Measurements from ENCODE around the gene SEMA6B.

Gene SEMA6B

GRCh38 chr19:4602915-4603314, 43.4 kb upstream of the SEMA6B start:
- H3K27ac ChIP-seq (ENCODE audit: poor library complexity, severe bottlenecking): no peak overlapping the region
- no peaks in the 10 kb centered on the region for H3K9me3 ChIP-seq (ENCODE audit: severe bottlenecking)
- H3K27me3 ChIP-seq (ENCODE audit: insufficient read depth, poor library complexity, severe bottlenecking): no peaks in the 10 kb centered on the region
- no peaks in the 10 kb centered on the region for H3K36me3 ChIP-seq (ENCODE audit: low read depth)
- no peak overlapping the region for H3K4me3 ChIP-seq (ENCODE audit: severe bottlenecking)
- no peak for DNase-seq (ENCODE audit: low spot score)
- no peaks in the 10 kb centered on the region for H3K4me1 ChIP-seq (ENCODE audit: insufficient read depth, poor library complexity, severe bottlenecking)
- ATAC-seq (ENCODE audit: low read depth): no peak
- TF ChIP-seq CTCF (IDR thresholded peaks at IDR 0.05; ENCODE audit: poor library complexity, severe bottlenecking): no peak

- Histone ChIP-seq H3K4me1 (ENCODE audit: insufficient read depth, poor library complexity, severe bottlenecking) (no peaks in the 10 kb centered on the region), H3K27ac (ENCODE audit: poor library complexity, severe bottlenecking) (no peak overlapping the region), H3K27me3 (ENCODE audit: insufficient read depth, poor library complexity, severe bottlenecking) (no peaks in the 10 kb centered on the region), H3K4me3 (ENCODE audit: severe bottlenecking) (no peak overlapping the region), H3K9me3 (ENCODE audit: severe bottlenecking) (no peaks in the 10 kb centered on the region), H3K36me3 (ENCODE audit: low read depth) (no peaks in the 10 kb centered on the region)
- ATAC-seq (ENCODE audit: low read depth): no peak
- no peak for DNase-seq (ENCODE audit: low spot score)
- no peak for TF ChIP-seq CTCF (IDR thresholded peaks at IDR 0.05; ENCODE audit: poor library complexity, severe bottlenecking)
Observed at GRCh38 chr19:4602173-4602788, 42.8 kb upstream of the SEMA6B start.

- Histone ChIP-seq H3K4me1 (ENCODE audit: insufficient read depth, poor library complexity, severe bottlenecking) (no peaks in the 10 kb centered on the region), H3K9me3 (ENCODE audit: severe bottlenecking) (no peaks in the 10 kb centered on the region), H3K36me3 (ENCODE audit: low read depth) (no peaks in the 10 kb centered on the region), H3K4me3 (ENCODE audit: severe bottlenecking) (no peak overlapping the region), H3K27ac (ENCODE audit: poor library complexity, severe bottlenecking) (no peak overlapping the region), H3K27me3 (ENCODE audit: insufficient read depth, poor library complexity, severe bottlenecking) (no peaks in the 10 kb centered on the region)
- DNase-seq (ENCODE audit: low spot score) (no peak), ATAC-seq (ENCODE audit: low read depth) (no peak)
- TF ChIP-seq CTCF (IDR thresholded peaks at IDR 0.05; ENCODE audit: poor library complexity, severe bottlenecking): no peak
Observed at GRCh38 chr19:4600893-4601292, 41.4 kb upstream of the SEMA6B start.

- ATAC-seq (ENCODE audit: low read depth) (no peak), DNase-seq (ENCODE audit: low spot score) (no peak)
- Histone ChIP-seq H3K4me1 (ENCODE audit: insufficient read depth, poor library complexity, severe bottlenecking) (no peaks in the 10 kb centered on the region), H3K9me3 (ENCODE audit: severe bottlenecking) (no peaks in the 10 kb centered on the region), H3K4me3 (ENCODE audit: severe bottlenecking) (no peak overlapping the region), H3K27ac (ENCODE audit: poor library complexity, severe bottlenecking) (no peak overlapping the region), H3K27me3 (ENCODE audit: insufficient read depth, poor library complexity, severe bottlenecking) (no peaks in the 10 kb centered on the region), H3K36me3 (ENCODE audit: low read depth) (no peaks in the 10 kb centered on the region)
- no peak for TF ChIP-seq CTCF (IDR thresholded peaks at IDR 0.05; ENCODE audit: poor library complexity, severe bottlenecking)
Observed at GRCh38 chr19:4600082-4600481, 40.6 kb upstream of the SEMA6B start.

GRCh38 chr19:4598712-4599111, 39.2 kb upstream of the SEMA6B start:
- ATAC-seq (ENCODE audit: low read depth) (no peak), DNase-seq (ENCODE audit: low spot score) (no peak)
- no peaks in the 10 kb centered on the region for H3K4me1 ChIP-seq (ENCODE audit: insufficient read depth, poor library complexity, severe bottlenecking)
- H3K27me3 ChIP-seq (ENCODE audit: insufficient read depth, poor library complexity, severe bottlenecking): no peaks in the 10 kb centered on the region
- TF ChIP-seq CTCF (IDR thresholded peaks at IDR 0.05; ENCODE audit: poor library complexity, severe bottlenecking): no peak
- no peak overlapping the region for H3K4me3 ChIP-seq (ENCODE audit: severe bottlenecking)
- no peaks in the 10 kb centered on the region for H3K9me3 ChIP-seq (ENCODE audit: severe bottlenecking)
- no peaks in the 10 kb centered on the region for H3K36me3 ChIP-seq (ENCODE audit: low read depth)
- no peak overlapping the region for H3K27ac ChIP-seq (ENCODE audit: poor library complexity, severe bottlenecking)
